ENCODE data around the gene FAM237A. TPM values are rescaled to one million over a fixed set of nuclear protein-coding genes. Genes with fewer than 3 reads are reported as not detected.

FAM237A gene
- total and polyA plus RNA-seq, 2 of the 13 experiments (the other 11 are each of a cell fraction or from before 2014, with no cell fraction given): not detected

DNA sequence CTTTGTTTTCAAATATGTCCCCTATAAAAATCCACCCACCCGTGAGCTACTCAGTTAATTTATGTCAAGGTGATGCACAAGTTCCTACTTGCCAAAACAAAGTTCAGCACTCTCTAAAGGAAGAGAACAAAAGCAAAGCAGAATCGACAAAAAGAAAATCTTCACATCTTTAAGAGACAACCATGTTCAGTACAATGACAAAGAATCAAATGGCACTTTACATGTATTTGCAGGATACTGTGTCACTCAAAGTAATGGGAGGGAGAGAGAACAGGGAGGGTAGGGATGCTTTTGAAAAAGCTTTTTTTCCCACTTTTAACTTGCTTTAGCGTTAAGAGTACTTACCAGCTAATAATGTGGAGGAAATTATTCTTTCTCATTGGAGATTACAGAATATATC lies 39.0 kb upstream of the FAM237A start:
- Histone ChIP-seq H3K27me3 (ENCODE audit: control insufficient read depth in 1 of 2, insufficient read depth in 2 of 2, low read length in 2 of 2) (no peaks in the 10 kb centered on the region; a peak in 2 of 5 replicates), H3K9ac (ENCODE audit: insufficient read depth, low read depth, low read length) (no peak overlapping the region), H3K4me1 (ENCODE audit: insufficient read depth, low read length) (no peaks in the 10 kb centered on the region), H4K20me1 (ENCODE audit: insufficient read depth, low read length) (no peaks in the 10 kb centered on the region), H3K4me3 (replicated peaks in 1 of 3; ENCODE audit: insufficient read depth in 1 of 3, low read depth in 2 of 3, low read length in 3 of 3) (no peak overlapping the region), H3K27ac (ENCODE audit: extremely low read length, insufficient read depth, low read length) (no peak overlapping the region), H3K9me3 (ENCODE audit: low read length) (no peaks in the 10 kb centered on the region), H3K79me2 (ENCODE audit: insufficient read depth, low read length) (no peaks in the 10 kb centered on the region), H2AFZ (ENCODE audit: low read length) (no peak overlapping the region), H3K36me3 (replicated peaks in 1 of 2; ENCODE audit: control insufficient read depth in 1 of 2, insufficient read depth in 2 of 2, low read length in 2 of 2) (no peaks in the 10 kb centered on the region), H3K4me2 (ENCODE audit: low read depth, low read length) (no peak overlapping the region)
- BruUV-seq (replicated peaks): no TSS peak
- ChIA-PET CTCF (ENCODE audit: low intra/inter-chr PET ratio, low total read pairs) (no interaction called here), POLR2A (no interaction called here)
- DNase-seq (ENCODE audit: low spot score) (no peak), ATAC-seq (no peak), FAIRE-seq (no peak)
- intact Hi-C loops (cut with micrococcal nuclease; ENCODE audit: unreplicated experiment) (no loop called here), in situ Hi-C loops (cut with HindIII; ENCODE audit: extremely low pct_ligation_motif_present, low pct_unique_long_range_greater_than_20kb) (no loop called here)
- WGBS (ENCODE audit: low lambda C conversion rate): 2% methylated on average over 3 of the region's 3 CpGs
- no peak for TF ChIP-seq MTF2 (CRISPR knock-in tag; IDR thresholded peaks at IDR 0.05; ENCODE audit: borderline replicate concordance)
- no peak for TF ChIP-seq ATF7 (IDR thresholded peaks at IDR 0.05)
- TF ChIP-seq ATF7 (CRISPR knock-in tag; IDR thresholded peaks at IDR 0.05): no peak
- TF ChIP-seq ZFP36L1 (CRISPR knock-in tag; IDR thresholded peaks at IDR 0.05): no peak
- TF ChIP-seq ZNF672 (CRISPR knock-in tag; IDR thresholded peaks at IDR 0.05): no peak
- no peak for TF ChIP-seq ZNF891 (CRISPR knock-in tag; IDR thresholded peaks at IDR 0.05)
- TF ChIP-seq, protein P1, sequence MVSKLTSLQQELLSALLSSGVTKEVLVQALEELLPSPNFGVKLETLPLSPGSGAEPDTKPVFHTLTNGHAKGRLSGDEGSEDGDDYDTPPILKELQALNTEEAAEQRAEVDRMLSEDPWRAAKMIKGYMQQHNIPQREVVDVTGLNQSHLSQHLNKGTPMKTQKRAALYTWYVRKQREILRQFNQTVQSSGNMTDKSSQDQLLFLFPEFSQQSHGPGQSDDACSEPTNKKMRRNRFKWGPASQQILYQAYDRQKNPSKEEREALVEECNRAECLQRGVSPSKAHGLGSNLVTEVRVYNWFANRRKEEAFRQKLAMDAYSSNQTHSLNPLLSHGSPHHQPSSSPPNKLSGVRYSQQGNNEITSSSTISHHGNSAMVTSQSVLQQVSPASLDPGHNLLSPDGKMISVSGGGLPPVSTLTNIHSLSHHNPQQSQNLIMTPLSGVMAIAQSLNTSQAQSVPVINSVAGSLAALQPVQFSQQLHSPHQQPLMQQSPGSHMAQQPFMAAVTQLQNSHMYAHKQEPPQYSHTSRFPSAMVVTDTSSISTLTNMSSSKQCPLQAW (CRISPR knock-in tag; IDR thresholded peaks at IDR 0.05): no peak
- TF ChIP-seq PAF1 (CRISPR knock-in tag; IDR thresholded peaks at IDR 0.05): no peak
- TF ChIP-seq MATR3 (CRISPR knock-in tag; IDR thresholded peaks at IDR 0.05): no peak
- TF ChIP-seq, protein P2, sequence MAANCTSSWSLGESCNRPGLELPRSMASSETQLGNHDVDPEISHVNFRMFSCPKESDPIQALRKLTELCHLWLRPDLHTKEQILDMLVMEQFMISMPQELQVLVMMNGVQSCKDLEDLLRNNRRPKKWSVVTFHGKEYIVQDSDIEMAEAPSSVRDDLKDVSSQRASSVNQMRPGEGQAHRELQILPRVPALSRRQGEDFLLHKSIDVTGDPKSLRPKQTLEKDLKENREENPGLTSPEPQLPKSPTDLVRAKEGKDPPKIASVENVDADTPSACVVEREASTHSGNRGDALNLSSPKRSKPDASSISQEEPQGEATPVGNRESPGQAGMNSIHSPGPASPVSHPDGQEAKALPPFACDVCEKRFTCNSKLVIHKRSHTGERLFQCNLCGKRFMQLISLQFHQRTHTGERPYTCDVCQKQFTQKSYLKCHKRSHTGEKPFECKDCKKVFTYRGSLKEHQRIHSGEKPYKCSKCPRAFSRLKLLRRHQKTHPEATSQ (CRISPR knock-in tag; IDR thresholded peaks at IDR 0.05; ENCODE audit: borderline replicate concordance): no peak
- TF ChIP-seq, protein P3, sequence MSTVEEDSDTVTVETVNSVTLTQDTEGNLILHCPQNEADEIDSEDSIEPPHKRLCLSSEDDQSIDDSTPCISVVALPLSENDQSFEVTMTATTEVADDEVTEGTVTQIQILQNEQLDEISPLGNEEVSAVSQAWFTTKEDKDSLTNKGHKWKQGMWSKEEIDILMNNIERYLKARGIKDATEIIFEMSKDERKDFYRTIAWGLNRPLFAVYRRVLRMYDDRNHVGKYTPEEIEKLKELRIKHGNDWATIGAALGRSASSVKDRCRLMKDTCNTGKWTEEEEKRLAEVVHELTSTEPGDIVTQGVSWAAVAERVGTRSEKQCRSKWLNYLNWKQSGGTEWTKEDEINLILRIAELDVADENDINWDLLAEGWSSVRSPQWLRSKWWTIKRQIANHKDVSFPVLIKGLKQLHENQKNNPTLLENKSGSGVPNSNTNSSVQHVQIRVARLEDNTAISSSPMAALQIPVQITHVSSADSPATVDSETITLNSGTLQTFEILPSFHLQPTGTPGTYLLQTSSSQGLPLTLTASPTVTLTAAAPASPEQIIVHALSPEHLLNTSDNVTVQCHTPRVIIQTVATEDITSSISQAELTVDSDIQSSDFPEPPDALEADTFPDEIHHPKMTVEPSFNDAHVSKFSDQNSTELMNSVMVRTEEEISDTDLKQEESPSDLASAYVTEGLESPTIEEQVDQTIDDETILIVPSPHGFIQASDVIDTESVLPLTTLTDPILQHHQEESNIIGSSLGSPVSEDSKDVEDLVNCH (CRISPR knock-in tag; IDR thresholded peaks at IDR 0.05): no peak
- no peak for TF ChIP-seq ZMYM4 (CRISPR knock-in tag; IDR thresholded peaks at IDR 0.05)
- no peak for TF ChIP-seq TBX2 (CRISPR knock-in tag; IDR thresholded peaks at IDR 0.05; ENCODE audit: borderline replicate concordance)
- no peak for TF ChIP-seq TSC22D2 (CRISPR knock-in tag; IDR thresholded peaks at IDR 0.05; ENCODE audit: borderline replicate concordance)
- TF ChIP-seq, protein P4, sequence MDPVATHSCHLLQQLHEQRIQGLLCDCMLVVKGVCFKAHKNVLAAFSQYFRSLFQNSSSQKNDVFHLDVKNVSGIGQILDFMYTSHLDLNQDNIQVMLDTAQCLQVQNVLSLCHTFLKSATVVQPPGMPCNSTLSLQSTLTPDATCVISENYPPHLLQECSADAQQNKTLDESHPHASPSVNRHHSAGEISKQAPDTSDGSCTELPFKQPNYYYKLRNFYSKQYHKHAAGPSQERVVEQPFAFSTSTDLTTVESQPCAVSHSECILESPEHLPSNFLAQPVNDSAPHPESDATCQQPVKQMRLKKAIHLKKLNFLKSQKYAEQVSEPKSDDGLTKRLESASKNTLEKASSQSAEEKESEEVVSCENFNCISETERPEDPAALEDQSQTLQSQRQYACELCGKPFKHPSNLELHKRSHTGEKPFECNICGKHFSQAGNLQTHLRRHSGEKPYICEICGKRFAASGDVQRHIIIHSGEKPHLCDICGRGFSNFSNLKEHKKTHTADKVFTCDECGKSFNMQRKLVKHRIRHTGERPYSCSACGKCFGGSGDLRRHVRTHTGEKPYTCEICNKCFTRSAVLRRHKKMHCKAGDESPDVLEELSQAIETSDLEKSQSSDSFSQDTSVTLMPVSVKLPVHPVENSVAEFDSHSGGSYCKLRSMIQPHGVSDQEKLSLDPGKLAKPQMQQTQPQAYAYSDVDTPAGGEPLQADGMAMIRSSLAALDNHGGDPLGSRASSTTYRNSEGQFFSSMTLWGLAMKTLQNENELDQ (CRISPR knock-in tag; IDR thresholded peaks at IDR 0.05; ENCODE audit: borderline replicate concordance): no peak
